H9 (cell line): ENCODE data around the gene DNAAF3. TPM values are rescaled to one million over a fixed set of nuclear protein-coding genes. Genes with fewer than 3 reads are reported as not detected.
A peak's percentile ranks its signal among the peaks of the same experiment; 100 is the strongest.

Experiments
- DNase-seq: peaks from one replicate; pipeline ENCODE4 v3.0.0-alpha.2; 2017
- H2AFZ ChIP-seq: one replicate; pipeline ENCODE4 v1.6.1; 2013; ENCODE audit warnings: mild to moderate bottlenecking, low read length, control low read depth, moderate library complexity
- H2AK5ac ChIP-seq: 2 replicates; pipeline ENCODE4 v1.6.1; 2013; ENCODE audit warnings: low read length, control low read depth, mixed read lengths; ENCODE audit not compliant: insufficient read length
- H2BK120ac ChIP-seq: one replicate; pipeline ENCODE4 v1.6.1; 2013; ENCODE audit warnings: low read depth, mild to moderate bottlenecking, low read length, control low read depth, inconsistent platforms; ENCODE audit not compliant: poor library complexity, severe bottlenecking
- H2BK12ac ChIP-seq: 2 replicates; pipeline ENCODE4 v1.6.1; 2013; ENCODE audit warnings: low read length, control low read depth, mixed read lengths, low read depth; ENCODE audit not compliant: insufficient read length
- H2BK15ac ChIP-seq: 2 replicates; pipeline ENCODE4 v1.6.1; 2013; ENCODE audit warnings: low read depth, low read length, control low read depth
- H2BK20ac ChIP-seq: one replicate; pipeline ENCODE4 v1.6.1; 2013; ENCODE audit warnings: low read depth, mild to moderate bottlenecking, low read length, control low read depth, inconsistent platforms; ENCODE audit not compliant: poor library complexity, severe bottlenecking
- H2BK5ac ChIP-seq: 2 replicates; pipeline ENCODE4 v1.6.1; 2013; ENCODE audit warnings: low read length, control low read depth, mixed read lengths; ENCODE audit not compliant: insufficient read length
- H3K14ac ChIP-seq: 2 replicates; pipeline ENCODE4 v1.6.1; 2013; ENCODE audit warnings: low read length, control low read depth; ENCODE audit not compliant: insufficient read depth
- H3K18ac ChIP-seq: 2 replicates; pipeline ENCODE4 v1.6.1; 2013; ENCODE audit warnings: low read depth, mild to moderate bottlenecking, mixed read lengths, low read length, control low read depth; ENCODE audit not compliant: insufficient read length
- H3K23ac ChIP-seq: 2 replicates; pipeline ENCODE4 v1.6.1; 2013; ENCODE audit warnings: low read length, control low read depth, mixed read lengths, low read depth; ENCODE audit not compliant: insufficient read length
- H3K23me2 ChIP-seq: 2 replicates; pipeline ENCODE4 v1.6.1; 2013; ENCODE audit warnings: low read depth, mild to moderate bottlenecking, mixed read lengths, low read length, control low read depth; ENCODE audit not compliant: insufficient read length, poor library complexity, severe bottlenecking
- H3K27ac ChIP-seq: 2 replicates; pipeline ENCODE4 v1.5.1; 2013; ENCODE audit warnings: low read length, control low read depth, mixed read lengths, low read depth; ENCODE audit not compliant: insufficient read length
- H3K27me3 ChIP-seq: 2 replicates; pipeline ENCODE4 v1.6.1; 2013; ENCODE audit warnings: low read length, control low read depth, inconsistent platforms; ENCODE audit not compliant: insufficient read depth
- H3K4ac ChIP-seq: 2 replicates; pipeline ENCODE4 v1.6.1; 2013; ENCODE audit warnings: low read depth, mild to moderate bottlenecking, control low read depth, inconsistent platforms, low read length, moderate library complexity
- H3K4me1 ChIP-seq: 2 replicates; pipeline ENCODE4 v1.6.1; 2013; ENCODE audit warnings: low read length, control low read depth, inconsistent platforms; ENCODE audit not compliant: insufficient read depth
- H3K4me2 ChIP-seq: 2 replicates; pipeline ENCODE4 v1.6.1; 2013; ENCODE audit warnings: low read length, control low read depth, mixed read lengths; ENCODE audit not compliant: insufficient read length, insufficient read depth
- H3K56ac ChIP-seq: 2 replicates; pipeline ENCODE4 v1.6.1; 2013; ENCODE audit warnings: low read depth, mild to moderate bottlenecking, mixed read lengths, low read length, control low read depth; ENCODE audit not compliant: insufficient read length
- H3K79me1 ChIP-seq: 2 replicates; pipeline ENCODE4 v1.6.1; 2013; ENCODE audit warnings: low read depth, mild to moderate bottlenecking, moderate library complexity, low read length, control low read depth, inconsistent platforms; ENCODE audit not compliant: insufficient read depth, poor library complexity, severe bottlenecking
- H3K79me2 ChIP-seq: 2 replicates; pipeline ENCODE4 v1.6.1; 2013; ENCODE audit warnings: low read length, control low read depth, inconsistent platforms; ENCODE audit not compliant: insufficient read depth
- H3K9ac ChIP-seq: 2 replicates; pipeline ENCODE4 v1.6.1; 2013; ENCODE audit warnings: low read length, control low read depth, mixed read lengths; ENCODE audit not compliant: insufficient read length; ENCODE audit errors: extremely low read depth
- H3K9me3 ChIP-seq: one replicate; pipeline ENCODE4 v1.6.1; 2013; ENCODE audit warnings: low read depth, low read length, inconsistent platforms; ENCODE audit not compliant: control insufficient read depth
- H3T11ph ChIP-seq: one replicate; pipeline ENCODE4 v1.6.1; 2013; ENCODE audit warnings: mild to moderate bottlenecking, low read length, control low read depth, inconsistent platforms
- H4K20me1 ChIP-seq: one replicate; pipeline ENCODE4 v1.6.1; 2013; ENCODE audit not compliant: control insufficient read depth, insufficient read length, insufficient read depth
- H4K5ac ChIP-seq: 2 replicates; pipeline ENCODE4 v1.6.1; 2013; ENCODE audit warnings: low read depth, mild to moderate bottlenecking, mixed read lengths, low read length, control low read depth; ENCODE audit not compliant: insufficient read length
- H4K8ac ChIP-seq: replicated peaks from 2 replicates; pipeline ENCODE4 v1.6.1; 2013; ENCODE audit warnings: low read length, control low read depth, mixed read lengths, low read depth; ENCODE audit not compliant: insufficient read length
- H4K91ac ChIP-seq: 2 replicates; pipeline ENCODE4 v1.6.1; 2013; ENCODE audit warnings: low read depth, mild to moderate bottlenecking, moderate library complexity, mixed read lengths, low read length, control low read depth; ENCODE audit not compliant: insufficient read length
- H3K27ac Mint-ChIP-seq, 3 experiments: 2 replicates in 2 of 3; 3 replicates in 1 of 3; pipeline ENCODE4 v1.8.0; 2020 to 2021; ENCODE audit warnings: mixed read lengths in 3 of 3, mild to moderate bottlenecking in 1 of 3, moderate library complexity in 1 of 3
- H3K27me3 Mint-ChIP-seq: 2 replicates; pipeline ENCODE4 v1.8.0; 2021; ENCODE audit warnings: low read depth, mild to moderate bottlenecking, moderate library complexity, mixed read lengths
- H3K36me3 Mint-ChIP-seq, 3 experiments: 2 replicates in 2 of 3; 3 replicates in 1 of 3; pipeline ENCODE4 v1.8.0; 2020 to 2021; ENCODE audit warnings: low read depth in 3 of 3, mixed read lengths in 3 of 3; ENCODE audit not compliant: insufficient read depth in 1 of 3
- H3K4me1 Mint-ChIP-seq, 2 experiments: 2 replicates each; pipeline ENCODE4 v1.8.0; 2020; ENCODE audit warnings: mixed read lengths in 2 of 2
- H3K4me3 Mint-ChIP-seq, 2 experiments: 2 replicates in 1 of 2; 3 replicates in 1 of 2; pipeline ENCODE4 v1.8.0; 2020 to 2021; ENCODE audit warnings: mild to moderate bottlenecking in 2 of 2, mixed read lengths in 2 of 2, moderate library complexity in 1 of 2
- H3K9me3 Mint-ChIP-seq, 2 experiments: 2 replicates in 1 of 2; 3 replicates in 1 of 2; pipeline ENCODE4 v1.8.0; 2020; ENCODE audit warnings: mild to moderate bottlenecking in 2 of 2, mixed read lengths in 2 of 2, moderate library complexity in 1 of 2
- WGBS: extraction: QIAGEN DNeasy Blood & Tissue Kit; methylation state at CpG from one replicate; pipeline ENCODE4 v1.1.7; 2013; ENCODE audit warnings: missing lambda C conversion rate, low lambda C conversion rate, mixed read lengths; ENCODE audit not compliant: insufficient read length; ENCODE audit errors: extremely low coverage; 5-methylcytosine and 5-hydroxymethylcytosine counted together
- total RNA-seq: library from RNA; stranded (reverse); gene quantifications from 2 replicates; pipeline ENCODE4 v1.2.1, GENCODE V29; 2021
- TF ChIP-seq, protein P1 (sequence below): fragments of 200-600 bp; sonication (generic); conservative IDR thresholded peaks from 3 replicates; pipeline ENCODE4 v1.8.0; 2021; ENCODE audit warnings: antibody characterized with exemption, mild to moderate bottlenecking

DNAAF3 gene
- total RNA-seq, 1 experiment from 2014 or later = 4.6 TPM

DNA sequence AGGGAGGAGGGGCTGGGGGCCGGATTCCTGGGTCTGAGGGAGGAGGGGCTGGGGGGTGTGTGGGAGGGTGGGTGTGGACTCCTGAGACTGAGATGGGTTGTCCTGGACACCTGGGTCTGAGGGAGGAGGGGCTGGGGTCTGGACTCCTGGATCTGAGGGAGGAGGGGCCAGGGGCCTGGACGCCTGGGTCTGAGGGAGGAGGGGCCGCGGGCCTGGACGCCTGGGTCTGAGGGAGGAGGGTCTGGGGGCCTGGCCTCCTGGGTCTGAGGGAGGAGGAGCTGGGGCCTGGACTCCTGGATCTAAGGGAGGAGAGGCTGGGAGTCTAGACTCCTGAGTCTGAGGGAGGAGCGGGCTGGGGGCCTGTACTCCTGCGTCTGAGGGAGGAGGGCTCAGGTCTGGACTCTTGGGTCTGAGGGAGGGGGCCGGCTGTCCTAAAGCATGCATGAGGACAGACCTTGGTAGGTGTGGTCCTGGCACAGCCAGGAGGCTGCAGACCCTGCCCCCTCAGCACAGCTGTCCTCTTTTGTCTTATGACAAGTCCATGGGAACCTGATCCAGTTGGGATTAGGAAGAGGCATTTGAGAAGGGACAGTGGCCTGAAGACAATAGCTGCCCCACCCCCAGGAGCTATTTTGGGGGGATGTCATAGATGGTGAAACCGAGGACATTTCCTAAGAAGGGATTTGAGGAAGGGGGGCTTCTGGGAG, 18.7 kb downstream of the DNAAF3 start:
- H3K36me3 Mint-ChIP-seq = peaks cover 20 to 41% (median 34%) of the 10 kb centered on the region in 3 experiments
- Histone ChIP-seq H2BK15ac (no peak overlapping the region), H2AK5ac (no peak overlapping the region), H4K20me1 (no peaks in the 10 kb centered on the region), H3K56ac (no peak overlapping the region), H2BK20ac (no peak overlapping the region), H3K9ac (no peak overlapping the region), H3T11ph (no peak overlapping the region), H3K23me2 (no peaks in the 10 kb centered on the region), H4K91ac (no peak overlapping the region), H2AFZ (no peak overlapping the region), H2BK120ac (no peak overlapping the region), H2BK12ac (no peak overlapping the region), H3K14ac (no peak overlapping the region), H3K79me2 (no peaks in the 10 kb centered on the region), H3K4me2 (no peak overlapping the region), H3K79me1 (peaks cover 3% of the 10 kb centered on the region), H3K4ac (no peak overlapping the region), H4K5ac (no peak overlapping the region), H3K27me3 (no peaks in the 10 kb centered on the region), H3K4me1 (peaks cover 11% of the 10 kb centered on the region; the same call in 1 of the 2 replicates), H3K18ac (peak overlapping the region; percentile 29), H3K23ac (no peak overlapping the region), H2BK5ac (no peak overlapping the region), H3K9me3 (no peaks in the 10 kb centered on the region), H4K8ac (no peak overlapping the region), H3K27ac (no peak overlapping the region)
- no CpG with 5 or more reads among the region's 9 CpGs for WGBS
- DNase-seq = peak; percentile 61
- TF ChIP-seq, protein P1, sequence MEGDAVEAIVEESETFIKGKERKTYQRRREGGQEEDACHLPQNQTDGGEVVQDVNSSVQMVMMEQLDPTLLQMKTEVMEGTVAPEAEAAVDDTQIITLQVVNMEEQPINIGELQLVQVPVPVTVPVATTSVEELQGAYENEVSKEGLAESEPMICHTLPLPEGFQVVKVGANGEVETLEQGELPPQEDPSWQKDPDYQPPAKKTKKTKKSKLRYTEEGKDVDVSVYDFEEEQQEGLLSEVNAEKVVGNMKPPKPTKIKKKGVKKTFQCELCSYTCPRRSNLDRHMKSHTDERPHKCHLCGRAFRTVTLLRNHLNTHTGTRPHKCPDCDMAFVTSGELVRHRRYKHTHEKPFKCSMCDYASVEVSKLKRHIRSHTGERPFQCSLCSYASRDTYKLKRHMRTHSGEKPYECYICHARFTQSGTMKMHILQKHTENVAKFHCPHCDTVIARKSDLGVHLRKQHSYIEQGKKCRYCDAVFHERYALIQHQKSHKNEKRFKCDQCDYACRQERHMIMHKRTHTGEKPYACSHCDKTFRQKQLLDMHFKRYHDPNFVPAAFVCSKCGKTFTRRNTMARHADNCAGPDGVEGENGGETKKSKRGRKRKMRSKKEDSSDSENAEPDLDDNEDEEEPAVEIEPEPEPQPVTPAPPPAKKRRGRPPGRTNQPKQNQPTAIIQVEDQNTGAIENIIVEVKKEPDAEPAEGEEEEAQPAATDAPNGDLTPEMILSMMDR = no peak
- peaks cover 7% of the 10 kb centered on the region for H3K27me3 Mint-ChIP-seq
- no peaks in the 10 kb centered on the region; a peak in 3 of 5 replicates for H3K9me3 Mint-ChIP-seq
- H3K4me1 Mint-ChIP-seq = peaks cover 29 to 39% of the 10 kb centered on the region in 2 experiments
- no peak overlapping the region for H3K27ac Mint-ChIP-seq
- peak overlapping the region; percentile 58 to 80 for H3K4me3 Mint-ChIP-seq
